ENCODE data around the gene CHID1. TPM values are rescaled to one million over a fixed set of nuclear protein-coding genes. Genes with fewer than 3 reads are reported as not detected.

The CHID1 gene
- total RNA-seq, 1 donor from 2014 or later: 108 TPM

- peak; percentile 60 for TF ChIP-seq CTCF (conservative IDR thresholded peaks at IDR 0.05; ENCODE audit: low read depth, low read length)
- no peak overlapping the region for H3K4me3 ChIP-seq (ENCODE audit: low read depth, low read length)
- DNase-seq (ENCODE audit: low read depth): peak; percentile 54
These were observed 34.3 kb upstream of the CHID1 start for GRCh38 chr11:944711-945470.

- H3K4me3 ChIP-seq (ENCODE audit: low read depth, low read length): no peak overlapping the region
- DNase-seq (ENCODE audit: low read depth): peak; percentile 39
- no peak for TF ChIP-seq CTCF (conservative IDR thresholded peaks at IDR 0.05; ENCODE audit: low read depth, low read length)
These were observed 32.2 kb upstream of the CHID1 start for GRCh38 chr11:942823-943222.

DNA sequence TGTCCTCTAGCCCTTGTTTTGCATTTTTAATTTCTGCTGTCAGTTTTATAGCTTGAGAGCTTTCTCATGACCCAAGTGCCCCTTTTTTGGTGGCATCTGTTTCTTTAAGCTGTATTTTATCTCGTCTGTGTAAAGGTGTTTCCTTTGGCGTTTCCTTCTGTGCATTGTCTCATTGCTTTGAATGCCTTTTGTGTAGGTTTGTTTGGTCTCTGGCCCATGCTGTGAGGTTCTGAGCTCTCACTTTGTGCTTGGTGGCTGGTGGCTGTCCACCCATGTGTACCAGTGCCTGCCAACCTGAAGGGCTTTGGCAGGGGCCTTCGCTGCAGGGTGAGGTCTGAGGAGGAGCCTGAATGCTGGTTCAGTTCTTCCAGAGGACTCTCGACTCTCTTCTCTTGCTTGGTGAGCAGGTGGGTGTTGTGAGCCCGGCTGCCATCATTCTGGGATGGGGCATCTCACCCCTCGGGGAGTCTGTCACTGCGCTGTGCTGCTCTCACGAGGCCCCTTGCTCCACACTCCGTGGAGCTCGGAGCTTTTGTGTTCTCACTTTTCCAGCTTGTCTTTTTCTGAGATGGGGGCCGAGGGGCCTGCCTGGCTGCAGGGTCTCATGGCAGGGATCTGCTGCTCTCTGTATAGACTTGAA, 30.0 kb upstream of the CHID1 start:
- TF ChIP-seq CTCF (conservative IDR thresholded peaks at IDR 0.05; ENCODE audit: low read depth, low read length): no peak
- H3K4me3 ChIP-seq (ENCODE audit: low read depth, low read length): no peak overlapping the region
- DNase-seq (ENCODE audit: low read depth): no peak

- DNase-seq (ENCODE audit: low read depth): no peak
- no peak for TF ChIP-seq CTCF (conservative IDR thresholded peaks at IDR 0.05; ENCODE audit: low read depth, low read length)
- H3K4me3 ChIP-seq (ENCODE audit: low read depth, low read length): no peak overlapping the region
These were observed 27.2 kb upstream of the CHID1 start for GRCh38 chr11:937841-938261.

- no peak overlapping the region for H3K4me3 ChIP-seq (ENCODE audit: low read depth, low read length)
- DNase-seq (ENCODE audit: low read depth): peak; percentile 44
- no peak for TF ChIP-seq CTCF (conservative IDR thresholded peaks at IDR 0.05; ENCODE audit: low read depth, low read length)
These were observed 25.6 kb upstream of the CHID1 start for GRCh38 chr11:936199-936598.

DNA sequence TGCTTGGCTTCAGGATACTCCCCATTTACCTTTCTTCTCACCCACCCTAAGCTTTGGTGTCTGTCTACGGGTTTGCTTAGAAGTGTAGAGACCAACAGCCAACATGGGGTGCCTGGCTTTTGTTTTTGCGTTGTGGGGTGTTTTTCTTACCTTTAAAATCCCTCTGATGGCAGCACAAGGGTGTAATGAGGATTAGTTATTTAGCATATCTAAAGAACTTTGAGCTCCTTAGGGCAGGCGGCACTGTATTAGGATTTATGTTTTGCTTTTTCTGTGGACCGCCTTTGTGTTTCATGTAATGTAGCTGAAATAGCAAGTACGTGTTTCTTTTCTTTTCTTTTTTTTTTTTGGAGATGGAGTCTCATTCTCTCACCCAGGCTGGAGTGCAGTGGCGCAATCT, 23.9 kb upstream of the CHID1 start:
- DNase-seq (ENCODE audit: low read depth): no peak
- H3K4me3 ChIP-seq (ENCODE audit: low read depth, low read length): no peak overlapping the region
- TF ChIP-seq CTCF (conservative IDR thresholded peaks at IDR 0.05; ENCODE audit: low read depth, low read length): no peak

Data from epithelial cell of proximal tubule (primary cell).